Right renal cortex interstitium (tissue), 3 donors: Measurements from ENCODE around the gene HECW1. TPM values are rescaled to one million over a fixed set of nuclear protein-coding genes. Genes with fewer than 3 reads are reported as not detected.

Source experiments
- DNase-seq, 3 donors: peaks; one replicate each; pipeline ENCODE4 v3.0.0-alpha.2; 2013; ENCODE audit warnings: low read depth in 3 of 3, low spot score in 2 of 3
- polyA plus RNA-seq, 3 donors: library from polyadenylated mRNA; unstranded; fragments of 120-200 nt; gene quantifications; one replicate each; pipeline ENCODE4 v1.2.1, GENCODE V29; 2013; ENCODE audit not compliant: insufficient read length in 3 of 3

HECW1 gene
- polyA plus RNA-seq, 3 donors, result 5.6 to 7.9 (median 7.2) TPM

DNA sequence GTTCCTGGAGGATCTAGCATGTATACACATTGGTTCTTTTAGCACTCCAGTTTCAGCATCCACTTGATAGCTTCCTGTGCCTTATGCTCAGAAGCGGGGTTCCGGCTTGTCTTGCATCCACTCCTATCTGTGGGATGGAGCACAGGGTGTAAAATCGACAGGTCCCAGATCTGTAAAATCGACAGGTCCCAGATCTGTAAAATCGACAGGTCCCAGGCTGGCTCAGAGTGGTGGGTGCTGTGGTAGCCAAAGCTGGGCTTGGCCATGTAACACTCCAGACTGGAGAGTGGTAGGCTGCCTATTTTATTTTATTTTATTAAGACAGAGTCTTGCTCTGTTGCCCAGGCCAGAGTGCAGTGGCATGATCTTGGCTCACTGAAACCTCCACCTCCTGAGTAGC, 30.3 kb downstream of the HECW1 start:
- no peak for DNase-seq

DNA sequence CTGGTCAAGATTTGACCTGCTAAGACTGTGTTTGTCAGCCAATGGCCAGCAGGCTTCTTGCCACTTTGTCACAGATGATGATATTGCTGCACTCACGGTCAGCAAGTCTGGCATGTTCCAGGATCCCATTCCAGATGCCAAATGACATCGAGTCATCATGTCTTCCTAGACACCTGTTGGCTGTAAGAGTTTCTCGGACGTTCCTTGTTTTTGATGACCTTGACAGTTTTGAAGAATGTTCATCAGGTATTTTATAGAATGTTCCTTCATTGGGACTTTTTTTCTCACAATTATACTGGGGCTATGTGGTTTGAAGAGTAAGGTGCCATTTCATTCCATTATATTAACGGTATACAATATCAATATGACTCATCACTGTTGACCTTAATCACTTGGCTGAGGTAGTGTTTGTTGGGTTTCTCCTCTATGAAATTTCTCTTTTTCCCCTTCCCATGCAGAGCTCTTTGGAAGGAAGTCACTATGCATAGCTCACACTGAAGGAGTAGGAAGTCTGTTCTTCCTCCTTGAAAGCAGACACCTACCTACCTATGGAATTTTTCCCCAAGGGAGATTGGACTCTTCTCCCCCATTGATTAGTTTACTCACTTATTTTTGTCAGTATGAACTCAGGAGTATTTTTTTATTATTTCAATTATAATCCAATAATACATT, 31.6 kb downstream of the HECW1 start:
- DNase-seq, result no peak

- DNase-seq, result no peak
Observed at GRCh38 chr7:43148161-43148731, 35.8 kb downstream of the HECW1 start.

DNA sequence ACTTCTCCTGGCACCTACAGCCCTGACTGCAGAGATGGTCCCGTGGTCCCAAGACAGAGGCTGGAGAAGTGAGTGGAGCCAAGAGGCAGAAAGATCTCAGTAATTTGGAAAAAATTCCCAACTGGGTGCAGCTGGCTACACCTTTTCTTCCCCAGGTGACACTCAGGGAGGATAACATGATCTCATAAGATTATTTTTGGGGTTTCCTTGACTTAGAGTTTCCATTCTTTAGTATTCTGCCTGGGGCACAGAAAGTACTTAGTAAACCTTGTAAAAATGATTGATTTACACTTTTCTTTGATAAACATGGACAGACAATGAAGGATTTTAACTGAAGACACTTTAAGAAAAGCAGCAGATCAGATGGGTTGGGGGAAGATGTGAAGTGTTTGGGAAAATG, 38.6 kb downstream of the HECW1 start:
- no peak for DNase-seq

DNA sequence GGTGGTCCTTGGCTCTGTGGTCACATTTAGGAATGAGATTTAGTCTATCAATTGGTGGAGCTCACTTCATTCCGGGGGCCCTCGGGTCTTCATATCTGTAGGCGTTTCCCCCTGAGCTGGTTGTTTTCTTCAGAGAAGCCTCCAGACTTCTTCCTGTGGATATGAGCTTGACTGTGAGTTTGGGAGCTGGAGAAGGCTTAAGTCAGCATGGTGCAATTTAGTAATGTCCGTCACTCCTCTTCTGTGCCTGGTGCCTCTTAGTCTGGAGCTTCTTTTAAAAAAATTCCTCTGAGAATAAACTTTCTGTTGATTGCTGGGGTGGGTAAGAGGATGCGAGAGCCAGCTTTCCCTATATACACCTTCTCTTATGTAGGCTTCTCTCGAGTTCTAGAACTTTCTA, 40.2 kb downstream of the HECW1 start:
- DNase-seq, result no peak

- DNase-seq, result no peak
Observed at GRCh38 chr7:43155636-43156035, 43.2 kb downstream of the HECW1 start.

GRCh38 chr7:43163885-43164284, 51.4 kb downstream of the HECW1 start:
- DNase-seq, result no peak

GRCh38 chr7:43164757-43165156, 52.3 kb downstream of the HECW1 start:
- DNase-seq, result no peak

GRCh38 chr7:43166686-43167085, 54.2 kb downstream of the HECW1 start:
- no peak for DNase-seq

- no peak for DNase-seq
Observed at GRCh38 chr7:43169076-43169475, 56.6 kb downstream of the HECW1 start.

- no peak for DNase-seq
Observed at GRCh38 chr7:43170571-43170970, 58.1 kb downstream of the HECW1 start.

GRCh38 chr7:43175570-43176200, 63.2 kb downstream of the HECW1 start:
- no peak for DNase-seq

DNA sequence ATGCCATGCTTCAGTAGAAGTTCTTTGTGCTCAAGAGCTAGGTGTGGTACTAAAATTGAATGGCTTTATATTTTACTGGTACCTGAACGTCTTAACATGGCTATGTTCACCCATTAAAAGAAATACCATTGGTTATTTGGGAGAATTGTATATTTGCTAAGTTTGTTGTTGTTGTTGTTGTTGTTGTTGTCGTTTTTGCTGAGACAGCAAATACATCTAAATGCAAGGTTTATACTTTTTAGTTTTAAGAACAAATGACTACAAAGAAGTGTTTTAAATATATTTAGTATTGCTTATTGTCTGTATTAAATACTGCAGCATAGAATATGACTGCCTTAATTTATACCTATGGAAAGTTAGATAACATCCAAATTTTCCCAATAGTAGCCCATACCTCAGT, 66.9 kb downstream of the HECW1 start:
- DNase-seq, result no peak

GRCh38 chr7:43192806-43193460, 80.5 kb downstream of the HECW1 start:
- DNase-seq, result no peak

DNA sequence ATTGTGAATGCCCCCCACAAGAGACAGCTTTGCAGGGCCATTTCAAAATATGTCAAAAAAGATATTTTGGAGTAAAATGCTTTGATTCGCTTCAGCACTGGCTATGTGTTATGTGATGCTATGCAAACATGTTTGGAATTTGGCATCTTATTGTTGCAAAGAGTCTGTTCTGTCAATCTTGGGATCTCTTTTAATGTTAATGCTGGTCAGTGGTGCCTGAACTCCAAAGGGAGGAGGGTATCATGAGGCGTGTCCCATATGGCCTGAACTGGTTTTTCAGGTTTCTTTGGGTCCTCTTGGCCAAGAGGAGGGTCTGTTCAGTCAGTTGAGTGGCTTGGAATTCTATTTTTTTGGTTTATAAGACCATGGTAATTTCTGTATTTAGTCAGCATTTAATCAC, 81.4 kb downstream of the HECW1 start:
- DNase-seq, result peak in 1 of 3 donors; percentile 35

- DNase-seq, result no peak
Observed at GRCh38 chr7:43195256-43195655, 82.8 kb downstream of the HECW1 start.

- DNase-seq, result no peak
Observed at GRCh38 chr7:43195768-43196167, 83.3 kb downstream of the HECW1 start.

DNA sequence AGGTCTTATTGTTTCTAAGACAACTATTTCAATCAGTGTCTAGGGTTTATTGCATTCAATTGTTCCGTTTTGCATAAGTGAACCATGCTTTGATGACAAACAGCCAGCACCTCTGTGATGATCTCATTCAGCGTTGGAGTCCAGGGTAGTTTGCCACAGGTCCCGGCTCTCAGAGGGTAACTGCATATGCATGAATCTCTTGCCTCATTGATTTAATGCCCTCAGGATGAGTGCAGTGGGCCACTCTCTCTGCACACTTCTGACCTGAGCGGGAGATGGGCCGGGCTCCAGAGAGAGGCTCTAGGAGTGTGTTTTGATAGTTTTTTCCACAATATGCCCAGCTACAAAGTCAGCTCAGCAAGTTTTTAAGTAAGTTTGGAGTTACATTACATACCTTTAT, 83.9 kb downstream of the HECW1 start:
- DNase-seq, result peak in 2 of 3 donors; percentile 21 to 43

- no peak for DNase-seq
Observed at GRCh38 chr7:43198016-43198415, 85.6 kb downstream of the HECW1 start.

GRCh38 chr7:43198599-43199090, 86.2 kb downstream of the HECW1 start:
- no peak for DNase-seq

DNA sequence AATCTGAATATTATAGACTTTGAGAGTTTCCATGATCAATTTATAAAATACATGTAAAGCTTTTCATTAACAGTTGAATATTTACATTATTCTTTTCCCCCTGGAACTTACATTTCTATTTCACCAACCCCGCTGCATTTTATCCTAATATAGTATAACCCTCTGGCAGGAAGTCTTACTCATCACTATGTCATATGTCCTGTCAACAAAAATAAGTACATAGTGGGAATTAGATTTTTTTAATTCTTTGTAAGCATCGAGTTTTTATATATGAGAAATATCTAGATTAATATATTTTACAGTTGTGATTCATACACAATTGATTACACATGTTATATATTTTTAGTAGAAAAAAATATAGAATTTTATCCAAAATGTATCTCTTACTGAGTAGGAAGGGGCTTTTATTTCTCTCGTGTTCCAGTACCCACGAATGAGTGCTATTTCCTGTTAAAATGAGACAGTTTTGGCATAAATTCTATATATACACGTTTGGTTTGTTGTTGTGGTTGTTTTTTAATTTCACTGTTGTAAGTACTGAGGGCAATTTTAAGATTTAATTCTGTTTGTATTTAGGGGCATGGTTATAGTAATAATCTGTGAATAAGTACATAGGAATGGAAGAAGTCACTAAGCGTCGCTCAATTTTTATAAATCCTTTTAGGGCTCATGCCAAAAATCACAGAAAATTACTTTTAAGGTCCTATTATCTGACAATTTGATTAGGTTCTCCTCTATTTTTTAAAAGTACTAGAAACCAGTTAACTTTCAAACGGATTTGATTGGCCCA, 87.1 kb downstream of the HECW1 start:
- no peak for DNase-seq
